G401 (cell line): ENCODE data around the gene GRHL1. TPM values are rescaled to one million over a fixed set of nuclear protein-coding genes. Genes with fewer than 3 reads are reported as not detected.
A peak's percentile ranks its signal among the peaks of the same experiment; 100 is the strongest.
"Not testable (repeated sequence)": the region's sequence is repeated elsewhere in the genome, so short reads cannot be mapped to it uniquely, and the experiment has no call there.

ENCODE experiments used
- DNase-seq: peaks from one replicate; pipeline ENCODE4 v3.0.0-alpha.2; 2015; ENCODE audit warnings: low spot score
- in situ Hi-C: cut with HindIII; loops from 2 replicates; pipeline ENCODE4 v1.10.0; 2016; ENCODE audit warnings: low sequenced_read_pairs, mixed read lengths
- total RNA-seq: library from RNA; depleted of rRNA; stranded (reverse); fragments of >200 nt; shearing (Covaris generic); gene quantifications from 2 replicates; pipeline ENCODE4 v1.2.3, GENCODE V29; 2014; rRNA removed

Gene GRHL1
- 0.14 and 0.98 TPM in 2 replicates for total RNA-seq

GRCh38 chr2:9951522-9952285, at the start of gene GRHL1:
Gene GRHL1 (plus strand): TSS chr2:9951693. CDS start chr2:9951834, 141 bp downstream.
- peak; percentile 91 for DNase-seq
- in situ Hi-C loops: loop anchor here (25.0 kb wide), 1 partner anchor 139 kb away; no protein-coding TSS in a partner anchor

GRCh38 chr2:9905413-9905812, 46.1 kb upstream of the GRHL1 start:
- DNase-seq: no peak
- in situ Hi-C loops: no loop called here

GRCh38 chr2:9907402-9907801, 44.1 kb upstream of the GRHL1 start:
- no peak for DNase-seq
- in situ Hi-C loops: no loop called here

- in situ Hi-C loops: no loop called here
- DNase-seq: no peak
These were observed 42.9 kb upstream of the GRHL1 start for GRCh38 chr2:9908639-9909038.

- in situ Hi-C loops: no loop called here
- no peak for DNase-seq
These were observed 42.4 kb upstream of the GRHL1 start for GRCh38 chr2:9909106-9909505.

GRCh38 chr2:9910699-9911098, 40.8 kb upstream of the GRHL1 start:
- no peak for DNase-seq
- in situ Hi-C loops: no loop called here

- in situ Hi-C loops: no loop called here
- no peak for DNase-seq
These were observed 39.0 kb upstream of the GRHL1 start for GRCh38 chr2:9912468-9912867.

GRCh38 chr2:9914384-9915065, 37.0 kb upstream of the GRHL1 start:
- DNase-seq: no peak
- in situ Hi-C loops: no loop called here

- DNase-seq: no peak
These were observed 33.2 kb upstream of the GRHL1 start for GRCh38 chr2:9918275-9918674.

GRCh38 chr2:9919512-9919911, 32.0 kb upstream of the GRHL1 start:
- in situ Hi-C loops: no loop called here

More at GRCh38 chr2:9918275-9918674, 33.2 kb upstream of the GRHL1 start:
- in situ Hi-C loops: no loop called here

GRCh38 chr2:9927020-9927419, 24.5 kb upstream of the GRHL1 start:
- in situ Hi-C loops, DNase-seq: not testable (repeated sequence)

More at GRCh38 chr2:9919512-9919911, 32.0 kb upstream of the GRHL1 start:
- no peak for DNase-seq

GRCh38 chr2:9937258-9937657, 14.2 kb upstream of the GRHL1 start:
- in situ Hi-C loops: no loop called here
- no peak for DNase-seq

GRCh38 chr2:9937968-9938367, 13.5 kb upstream of the GRHL1 start:
- in situ Hi-C loops: no loop called here
- DNase-seq: no peak

- in situ Hi-C loops: no loop called here
- no peak for DNase-seq
These were observed 11.7 kb upstream of the GRHL1 start for GRCh38 chr2:9939587-9940485.

GRCh38 chr2:9941196-9941995, 10.1 kb upstream of the GRHL1 start:
- in situ Hi-C loops: no loop called here
- no peak for DNase-seq

GRCh38 chr2:9941996-9942390, 9.5 kb upstream of the GRHL1 start:
- DNase-seq: no peak
- in situ Hi-C loops: no loop called here

- no peak for DNase-seq
- in situ Hi-C loops: no loop called here
These were observed 7.1 kb upstream of the GRHL1 start for GRCh38 chr2:9944330-9944758.

GRCh38 chr2:9945596-9945995, 5.9 kb upstream of the GRHL1 start:
- in situ Hi-C loops: no loop called here
- no peak for DNase-seq

GRCh38 chr2:9946076-9946475, 5.4 kb upstream of the GRHL1 start:
- no peak for DNase-seq
- in situ Hi-C loops: no loop called here
